C4-2B (cell line): ENCODE measurements around the gene NPIPB4.
"Not testable (repeated sequence)": the region's sequence is repeated elsewhere in the genome, so short reads cannot be mapped to it uniquely, and the experiment has no call there.

Experiments
- CTCF ChIP-seq: fragments of 450-650 bp; conservative IDR thresholded peaks from 2 replicates; pipeline ENCODE4 v1.5.1; 2017; ENCODE audit warnings: mild to moderate bottlenecking
- ZFX ChIP-seq: fragments of 450-650 bp; IDR thresholded peaks from 2 replicates; pipeline ENCODE4 v1.6.1; 2017

- TF ChIP-seq CTCF: peak; percentile 69
- not testable (repeated sequence) for TF ChIP-seq ZFX
Measured at GRCh38 chr16:21801538-21802374, 55.8 kb downstream of the NPIPB4 start.
